Jurkat, Clone E6-1 (cell line): Measurements from ENCODE around the gene CPNE2.
"Not testable (repeated sequence)": the region's sequence is repeated elsewhere in the genome, so short reads cannot be mapped to it uniquely, and the experiment has no call there.

Source experiments
- DNase-seq: peaks from one replicate; pipeline ENCODE4 v3.0.0-alpha.2; 2011; ENCODE audit warnings: low read depth, low spot score
- H3K4me3 ChIP-seq: 2 replicates; pipeline ENCODE4 v1.5.1; 2011; ENCODE audit warnings: mild to moderate bottlenecking, low read length, control low read depth, moderate library complexity

The CPNE2 gene

DNA sequence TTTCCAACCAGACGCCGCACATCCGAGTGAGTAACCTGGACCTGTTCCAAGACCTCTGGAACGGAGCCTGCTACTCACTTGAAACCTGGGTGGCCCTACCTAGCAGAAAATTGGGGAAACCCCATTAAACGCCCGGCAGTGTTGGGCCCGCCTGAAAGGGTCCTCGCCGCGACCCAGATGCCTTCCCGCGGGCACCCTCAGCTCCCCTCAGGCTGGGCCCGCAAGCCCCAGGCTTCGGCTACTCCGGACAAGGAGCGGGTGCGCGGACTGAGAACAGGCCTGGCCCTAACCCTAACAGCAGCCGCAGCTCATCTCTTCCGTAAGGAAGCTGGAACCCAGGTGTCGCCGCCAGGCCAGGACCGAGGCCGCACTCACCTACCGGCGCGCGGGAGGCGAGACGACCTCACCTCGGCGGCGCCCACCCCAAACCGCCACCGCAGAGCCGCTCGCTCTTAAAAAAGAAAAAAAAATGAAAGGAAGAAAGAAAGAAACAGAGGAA is 93.1 kb downstream of the CPNE2 start:
- no peak for DNase-seq
- peak overlapping the region; percentile 77 for H3K4me3 ChIP-seq

DNA sequence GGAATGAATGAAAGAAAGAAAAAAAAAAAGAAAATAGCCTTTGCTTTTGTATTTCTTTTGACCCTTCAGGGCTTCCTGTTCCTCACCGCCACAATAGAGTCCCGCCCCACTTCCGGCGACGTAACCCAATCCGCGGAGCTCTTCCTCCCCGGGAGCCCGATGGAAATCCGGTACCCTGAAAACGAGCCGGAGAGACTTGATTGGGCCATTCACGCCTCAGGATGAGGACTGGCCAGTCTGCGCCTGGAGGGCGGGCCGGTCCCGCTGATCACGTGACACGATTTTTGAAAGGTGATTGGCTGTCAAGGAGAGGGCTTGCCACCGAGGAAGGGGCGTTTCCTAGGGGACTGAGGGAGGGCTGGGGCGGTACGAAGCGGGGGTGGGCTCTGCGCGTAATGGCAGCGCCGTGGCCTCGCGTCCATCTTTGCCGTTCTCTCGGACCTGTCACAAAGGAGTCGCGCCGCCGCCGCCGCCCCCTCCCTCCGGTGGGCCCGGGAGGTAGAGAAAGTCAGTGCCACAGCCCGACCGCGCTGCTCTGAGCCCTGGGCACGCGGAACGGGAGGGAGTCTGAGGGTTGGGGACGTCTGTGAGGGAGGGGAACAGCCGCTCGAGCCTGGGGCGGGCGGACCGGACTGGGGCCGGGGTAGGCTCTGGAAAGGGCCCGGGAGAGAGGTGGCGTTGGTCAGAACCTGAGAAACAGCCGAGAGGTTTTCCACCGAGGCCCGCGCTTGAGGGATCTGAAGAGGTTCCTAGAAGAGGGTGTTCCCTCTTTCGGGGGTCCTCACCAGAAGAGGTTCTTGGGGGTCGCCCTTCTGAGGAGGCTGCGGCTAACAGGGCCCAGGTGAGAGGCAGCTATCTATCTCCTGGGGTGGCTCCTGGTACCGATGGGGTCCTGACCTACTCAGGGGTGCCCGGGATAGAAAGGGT is 93.8 kb downstream of the CPNE2 start, which contains the start of the genes PSME3IP1 and RSPRY1:
Gene PSME3IP1 (minus strand): TSS at position 95 of the 927 bp plus-strand sequence. CDS start 12,185 bp downstream, outside the sequence.
Gene RSPRY1 (plus strand): TSS at position 385 of the 927 bp plus-strand sequence. CDS start 18,330 bp downstream, outside the sequence.
- peak; percentile 99 for DNase-seq
- peak within 1 kb of the TSS; percentile 96 for H3K4me3 ChIP-seq

DNA sequence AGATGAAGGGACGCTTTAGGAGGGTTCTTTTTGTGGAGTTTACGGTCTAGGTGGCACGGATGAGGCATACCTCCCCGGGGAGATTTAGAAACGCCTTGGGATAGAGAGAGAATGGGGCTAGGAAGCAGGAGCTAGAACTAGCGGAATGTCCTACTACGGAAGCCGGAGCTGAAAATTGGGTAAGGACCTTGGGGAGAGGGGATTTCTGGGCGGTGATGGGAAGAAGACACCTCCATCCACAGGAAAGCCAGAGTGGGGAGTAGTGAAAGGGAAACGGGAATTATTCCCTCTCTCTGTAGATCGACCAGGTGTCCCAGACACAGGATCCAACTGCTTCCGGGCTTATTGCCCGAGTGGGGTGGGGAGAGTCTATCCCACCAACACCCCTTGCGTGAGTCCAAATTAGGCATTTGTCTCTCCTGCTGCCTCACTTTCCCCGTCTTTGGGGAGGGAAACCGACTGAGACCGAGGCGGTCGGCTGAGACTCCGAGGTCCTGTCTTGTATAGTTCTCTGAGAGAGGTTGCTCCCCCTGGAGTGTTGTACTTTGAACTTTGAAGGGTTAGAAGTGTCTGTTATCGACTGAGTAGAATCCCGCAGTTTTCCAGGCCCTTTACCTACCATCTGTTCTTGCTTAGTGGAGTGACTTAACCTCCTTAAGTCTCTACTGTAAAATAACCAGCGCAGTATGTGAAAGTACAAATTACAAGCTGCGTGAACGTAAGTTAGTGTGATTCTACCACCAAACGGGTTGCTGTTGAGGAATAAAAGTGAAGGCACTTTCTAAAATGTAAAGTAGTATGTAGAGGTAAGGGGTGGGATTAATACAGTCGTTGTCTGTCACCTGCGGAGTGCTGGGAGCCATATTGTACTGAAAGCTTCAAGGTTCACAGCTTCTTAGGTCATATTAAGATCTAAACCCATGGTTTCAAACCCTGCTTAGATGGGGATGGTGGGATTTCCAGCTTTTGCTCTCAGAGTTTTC is 94.8 kb downstream of the CPNE2 start:
- H3K4me3 ChIP-seq = peak overlapping the region; percentile 96
- DNase-seq = no peak

DNA sequence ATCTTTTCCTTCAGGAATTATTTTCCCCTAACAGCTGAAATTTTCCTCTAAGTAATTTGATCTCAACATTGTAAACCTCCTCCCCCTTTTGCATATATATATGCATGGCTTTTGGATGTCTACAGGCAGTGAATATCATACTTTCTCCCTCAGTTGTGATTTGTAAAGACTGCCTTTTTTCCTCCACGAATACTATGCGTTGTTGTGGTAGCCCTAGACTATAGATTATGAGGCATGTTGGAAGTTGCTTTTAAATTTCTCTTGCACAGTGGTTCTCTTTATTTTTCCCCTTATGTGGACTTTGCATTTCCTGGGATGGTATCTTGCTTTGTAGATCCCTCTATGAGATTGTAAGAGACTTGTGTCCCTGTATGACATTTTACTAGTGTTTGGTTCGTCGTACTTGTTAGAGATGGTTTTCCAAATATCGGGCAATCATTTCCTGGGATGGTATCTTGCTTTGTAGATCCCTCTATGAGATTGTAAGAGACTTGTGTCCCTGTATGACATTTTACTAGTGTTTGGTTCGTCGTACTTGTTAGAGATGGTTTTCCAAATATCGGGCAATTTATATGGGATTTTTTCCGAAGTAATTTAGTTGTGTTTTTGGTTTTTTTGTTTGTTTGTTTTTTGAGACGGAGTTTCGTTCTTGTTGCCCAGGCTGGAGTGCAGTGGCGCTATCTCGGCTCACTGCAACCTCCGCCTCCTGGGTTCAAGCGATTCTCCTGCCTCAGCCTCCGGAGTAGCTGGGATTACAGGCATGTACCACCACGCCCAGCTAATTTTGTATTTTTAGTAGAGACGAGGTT is 95.7 kb downstream of the CPNE2 start:
- DNase-seq = not testable (repeated sequence)
- H3K4me3 ChIP-seq = peak overlapping the region; percentile 96

DNA sequence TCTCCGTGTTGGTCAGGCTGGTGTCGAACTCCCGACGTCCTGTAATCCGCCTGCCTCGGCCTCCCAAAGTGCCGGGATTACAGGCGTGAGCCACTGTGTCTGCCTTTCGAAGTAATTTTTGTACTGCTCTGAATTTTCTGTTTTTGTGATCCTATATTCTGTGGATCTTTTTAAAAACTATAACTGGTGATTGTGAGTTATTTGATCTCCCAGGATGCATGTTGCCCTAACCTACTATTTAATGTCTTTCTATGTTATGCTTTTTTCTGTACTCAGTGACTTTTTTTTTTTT is 96.3 kb downstream of the CPNE2 start:
- no peak for DNase-seq
- no peak overlapping the region for H3K4me3 ChIP-seq

DNA sequence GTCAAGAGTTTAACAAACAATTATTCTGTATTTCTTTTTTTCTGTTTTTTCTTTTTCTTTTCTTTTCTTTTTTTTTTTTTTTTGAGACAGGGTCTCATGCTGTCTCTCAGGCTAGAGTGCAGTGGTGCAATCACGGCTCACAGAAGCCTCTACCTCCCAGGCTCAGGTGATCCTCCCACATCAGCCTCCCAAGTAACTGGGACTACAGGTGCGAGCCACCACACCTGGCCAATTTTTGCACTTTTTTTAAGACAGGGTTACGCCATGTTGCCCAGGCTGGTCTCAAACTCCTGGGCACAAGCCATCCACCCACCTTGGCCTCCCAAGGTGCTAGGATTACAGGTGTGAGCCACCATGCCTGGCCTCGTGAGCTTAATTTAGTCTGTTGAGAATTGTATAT is 97.1 kb downstream of the CPNE2 start:
- H3K4me3 ChIP-seq, DNase-seq: not testable (repeated sequence)

DNA sequence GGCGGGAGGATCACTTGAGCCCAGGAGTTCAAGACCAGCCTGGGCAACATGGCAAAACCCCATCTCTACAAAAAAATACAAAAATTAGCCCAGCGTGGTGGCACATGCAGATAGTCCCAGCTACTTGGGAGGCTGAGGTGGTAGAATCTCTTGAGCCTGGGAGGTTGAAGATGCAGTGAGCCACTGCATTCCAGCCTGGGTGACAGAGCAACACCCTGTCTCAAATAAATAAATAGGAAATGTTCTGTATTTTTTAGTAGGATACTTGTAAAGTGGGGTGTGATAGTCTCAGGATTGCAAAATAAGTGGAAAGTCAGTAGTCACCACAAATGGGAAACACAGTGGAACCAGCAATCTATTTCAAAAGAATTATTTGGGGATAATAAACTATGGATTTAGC is 97.8 kb downstream of the CPNE2 start:
- DNase-seq = no peak
- no peak overlapping the region for H3K4me3 ChIP-seq

DNA sequence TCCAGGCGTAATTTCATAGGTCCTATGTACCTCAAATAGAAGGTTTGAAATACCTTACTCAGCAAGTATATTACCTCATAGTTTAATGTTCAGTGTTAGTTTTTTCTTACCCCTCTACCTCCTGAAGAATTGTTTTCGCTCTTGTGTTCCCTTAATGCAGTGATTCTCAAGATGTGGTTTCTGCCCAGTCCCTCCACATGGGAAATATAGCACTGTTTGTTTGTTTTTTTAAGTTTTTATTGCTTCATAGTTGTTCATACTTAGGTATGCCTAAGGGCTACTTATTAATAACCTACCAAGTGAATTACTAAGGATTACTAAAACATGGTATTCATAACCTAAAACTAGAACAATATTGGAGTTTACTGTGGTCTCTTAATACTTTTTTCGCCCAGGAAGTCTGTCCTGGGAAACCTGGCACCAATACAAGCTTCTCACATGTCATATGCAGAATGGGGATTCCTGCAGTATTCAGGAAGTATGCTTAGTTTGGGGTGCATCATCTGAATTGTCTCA is 98.7 kb downstream of the CPNE2 start:
- no peak for DNase-seq
- no peak overlapping the region for H3K4me3 ChIP-seq

DNA sequence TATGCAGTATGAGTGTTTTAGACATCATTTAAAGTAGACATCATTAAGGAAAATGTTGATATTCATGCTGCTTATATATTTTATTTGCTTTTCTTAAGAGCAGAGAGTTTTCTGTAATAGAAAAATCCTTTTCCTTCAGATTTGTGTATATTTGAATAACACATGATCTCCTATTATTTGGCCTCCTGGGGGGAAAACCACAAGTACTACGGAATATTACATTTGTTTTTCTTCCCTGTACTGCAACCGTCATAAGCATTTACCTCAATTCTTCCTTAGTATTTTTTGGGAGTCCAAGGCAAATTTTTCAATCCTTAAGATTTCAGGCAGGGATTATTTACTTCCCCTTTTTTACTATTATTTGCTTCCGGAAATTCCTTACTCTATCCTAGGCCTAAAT is 99.8 kb downstream of the CPNE2 start:
- DNase-seq = no peak
- H3K4me3 ChIP-seq = no peak overlapping the region

DNA sequence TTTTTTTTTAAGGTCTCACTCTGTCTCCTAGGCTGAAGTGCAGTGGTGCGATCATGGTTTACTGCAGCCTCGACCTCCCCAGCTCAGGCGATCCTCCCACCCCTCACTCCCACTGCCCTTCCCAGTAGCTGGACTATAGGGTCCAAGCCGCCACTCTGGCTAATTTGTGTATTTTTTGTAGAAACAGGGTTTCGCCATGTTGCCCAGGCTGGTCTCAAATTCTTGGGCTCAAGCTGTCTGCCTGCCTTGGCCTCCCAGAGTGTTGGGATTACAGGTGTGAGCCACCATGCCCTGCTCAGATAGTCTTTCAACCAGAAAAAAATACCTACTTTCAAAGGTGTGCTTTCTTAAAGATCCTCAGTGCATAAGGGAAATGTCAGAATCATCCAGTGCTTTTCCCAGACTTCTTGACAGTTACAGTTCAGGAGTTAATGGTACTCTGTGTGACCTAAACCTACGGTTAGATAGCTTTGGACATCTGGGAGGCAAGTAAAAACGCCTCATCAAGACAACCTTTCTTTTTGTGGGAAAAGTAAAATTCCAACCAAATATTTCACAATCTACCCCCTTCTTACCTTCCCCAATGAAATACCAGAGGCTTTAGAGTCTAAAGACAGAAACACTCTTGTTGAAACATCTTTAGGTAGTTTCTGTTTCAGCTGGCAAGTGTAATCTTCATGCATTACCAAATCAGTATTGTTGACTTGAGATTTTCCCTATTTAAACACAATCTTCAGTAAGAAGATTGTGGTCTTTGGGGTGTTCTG is 100.5 kb downstream of the CPNE2 start:
- DNase-seq = no peak

DNA sequence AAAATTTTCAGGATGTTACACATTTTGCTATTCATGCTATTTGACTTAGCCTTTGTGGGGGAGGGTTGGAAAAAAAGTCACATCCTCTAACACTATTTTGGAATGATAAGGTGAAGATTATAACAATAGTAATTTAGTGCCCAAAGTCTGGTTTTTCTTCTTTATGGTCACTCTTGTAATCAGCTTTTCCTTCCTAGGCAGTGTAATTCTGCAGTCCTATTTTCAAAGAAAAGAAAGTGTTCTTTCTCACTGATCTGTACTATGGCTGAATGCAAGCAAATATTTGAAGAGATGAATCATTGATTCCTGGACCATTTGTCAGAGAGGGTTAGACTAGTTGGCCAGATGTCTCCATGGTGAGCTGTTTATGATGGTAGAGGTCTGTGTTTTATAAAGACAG is 102.1 kb downstream of the CPNE2 start:
- DNase-seq = no peak
- H3K4me3 ChIP-seq = no peak overlapping the region

More for the DNA sequence above, 100.5 kb downstream of the CPNE2 start:
- H3K4me3 ChIP-seq = no peak overlapping the region

DNA sequence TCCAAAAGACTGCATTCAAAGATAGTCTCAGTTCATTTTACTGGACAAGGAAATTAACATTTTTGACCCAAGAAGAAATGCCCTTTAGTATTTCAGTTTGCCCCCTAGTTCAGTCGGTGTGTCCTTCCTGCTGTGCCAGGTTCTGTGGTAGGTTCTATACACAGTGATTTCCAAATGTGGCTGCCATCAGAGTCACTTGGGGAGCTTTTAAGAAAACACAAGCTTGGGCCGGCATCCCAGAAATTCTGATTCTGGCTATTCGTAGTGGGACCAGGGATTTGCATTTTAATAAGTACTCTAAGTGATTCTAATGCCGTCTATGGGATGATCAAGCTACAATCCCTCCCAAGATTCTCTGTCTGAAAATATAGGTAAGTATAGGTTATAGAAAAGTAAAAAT is 103.9 kb downstream of the CPNE2 start:
- DNase-seq = no peak
- H3K4me3 ChIP-seq = no peak overlapping the region

DNA sequence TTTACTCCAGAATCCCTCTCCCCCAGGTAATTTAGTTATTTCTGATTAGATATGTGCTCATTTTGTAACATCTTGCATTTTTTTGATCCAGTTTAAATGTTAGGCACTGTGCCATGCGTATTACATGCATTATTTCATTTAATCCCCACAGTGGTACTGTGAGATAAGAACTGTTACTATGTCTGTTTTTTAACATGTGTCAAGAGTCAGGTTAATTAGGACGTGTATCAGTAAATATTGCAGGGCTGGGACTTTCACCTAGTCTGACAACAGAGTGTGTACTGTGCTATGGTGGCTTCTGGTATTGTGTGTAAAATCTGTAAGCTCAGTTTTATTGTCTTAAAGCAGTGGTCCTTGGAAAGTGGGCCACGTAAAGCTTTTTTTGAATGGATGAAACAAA is 104.4 kb downstream of the CPNE2 start:
- no peak for DNase-seq
- no peak overlapping the region for H3K4me3 ChIP-seq
